Measurements from ENCODE around the gene ARL1.
"Not testable (repeated sequence)": the region's sequence is repeated elsewhere in the genome, so short reads cannot be mapped to it uniquely, and the experiment has no call there.

ARL1 gene

DNA sequence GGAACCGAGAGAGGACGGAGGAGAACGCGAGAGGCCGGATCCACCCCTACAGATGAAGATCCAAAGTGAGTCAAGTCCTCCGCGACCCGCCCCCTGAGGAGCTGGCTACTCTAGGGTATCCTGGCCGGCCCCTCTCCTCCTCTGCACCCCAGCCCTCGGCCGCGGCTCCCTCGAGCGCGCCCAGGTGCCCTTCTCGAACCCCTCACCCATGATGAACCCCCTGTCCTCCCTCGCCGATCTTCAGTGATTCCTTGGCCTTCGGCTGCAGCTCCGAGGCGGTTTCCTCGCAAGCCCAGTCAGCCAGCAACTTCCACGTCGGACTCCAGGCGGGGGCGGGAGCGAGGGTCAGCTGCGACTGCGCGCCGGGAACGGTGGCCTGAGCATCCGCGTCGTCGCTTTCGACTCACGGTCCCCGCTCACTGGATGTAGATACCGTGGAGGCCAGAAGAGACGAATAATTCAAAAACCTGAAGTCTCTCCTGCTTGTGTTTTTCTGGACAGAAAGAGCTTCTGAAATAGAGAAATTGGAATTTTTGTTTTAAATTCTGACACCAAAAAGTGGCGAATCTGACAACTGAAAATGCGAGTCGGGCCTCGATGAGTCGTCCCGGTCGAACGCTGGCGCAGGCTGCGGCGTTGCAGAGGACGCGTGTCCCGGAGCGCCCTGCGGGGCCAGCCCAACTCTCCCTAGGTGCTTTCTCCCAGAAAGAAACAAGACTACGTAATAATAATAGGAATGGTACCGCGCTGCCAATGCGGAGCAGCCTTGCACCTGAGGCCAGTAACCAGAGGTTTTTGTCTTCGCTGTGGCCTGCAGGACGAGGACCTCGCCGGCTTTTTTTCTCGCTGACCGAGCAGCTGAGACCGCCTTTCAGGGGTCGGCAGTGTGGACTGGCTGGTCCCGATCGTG, at the start of gene ARL1:
Gene ARL1, minus strand, starts transcription at position 337 of the 910 bp plus-strand sequence. Its CDS starts 127 bp downstream, at position 210.
- peak; percentile 89 for DNase-seq

DNA sequence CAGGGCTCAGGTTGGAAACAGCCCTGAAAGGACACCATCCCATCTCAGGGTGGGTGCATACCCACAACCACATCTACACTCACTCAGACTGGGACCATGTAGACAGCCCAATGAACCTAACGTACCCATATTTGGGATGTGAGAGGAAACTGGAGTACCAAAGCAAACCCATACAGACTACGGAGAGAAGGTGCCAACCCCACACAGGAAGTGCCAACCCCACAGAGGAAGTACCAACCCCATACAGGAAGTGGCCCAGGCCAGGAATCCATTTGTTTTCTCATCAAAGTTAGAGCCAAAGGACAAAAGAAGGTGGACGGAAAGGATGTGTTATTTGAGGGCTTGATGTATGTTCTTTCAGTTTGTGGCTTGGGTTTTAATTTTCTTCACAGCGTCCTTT, 48.1 kb upstream of the ARL1 start:
- peak; percentile 18 for DNase-seq

GRCh38 chr12:101441461-101442224, 34.1 kb upstream of the ARL1 start:
- no peak for DNase-seq

DNA sequence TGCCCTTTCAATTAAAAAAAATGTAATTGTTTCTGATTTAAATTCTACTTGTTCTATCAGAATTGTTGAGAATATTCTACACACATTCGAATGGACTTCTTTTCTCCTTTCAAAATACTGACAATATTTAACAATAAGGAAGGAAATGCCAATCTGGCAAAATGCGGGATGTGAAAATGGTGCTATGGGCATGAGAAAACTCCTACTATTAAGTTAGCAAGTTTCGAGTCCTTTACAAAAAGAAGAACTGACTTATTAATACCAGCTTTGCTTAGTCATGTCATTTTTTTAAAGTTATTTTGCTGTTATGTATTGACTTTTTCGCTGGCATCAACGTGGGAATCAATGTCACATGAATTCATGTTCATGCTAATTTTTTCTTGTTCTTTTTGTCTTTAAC, 31.7 kb upstream of the ARL1 start:
- DNase-seq: no peak

DNA sequence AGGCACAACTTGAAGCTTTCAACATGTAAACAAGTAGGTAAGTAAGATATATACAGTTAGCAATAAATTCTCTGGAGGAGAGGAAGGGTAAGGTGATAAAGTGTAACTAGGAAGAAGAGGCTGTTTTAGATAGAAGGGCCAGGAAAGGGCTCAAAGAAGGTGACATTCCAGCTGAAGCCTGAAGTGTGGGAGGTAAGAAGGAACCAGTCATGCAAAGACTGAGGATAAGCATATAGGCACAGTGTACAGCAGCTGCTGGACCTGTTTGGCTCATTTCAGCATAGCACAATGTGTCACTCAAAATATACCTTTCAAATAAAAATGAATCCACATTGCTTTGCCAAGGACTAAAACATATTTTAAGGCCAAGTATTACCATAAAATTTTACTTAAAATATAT, 28.6 kb upstream of the ARL1 start:
- no peak for DNase-seq

DNA sequence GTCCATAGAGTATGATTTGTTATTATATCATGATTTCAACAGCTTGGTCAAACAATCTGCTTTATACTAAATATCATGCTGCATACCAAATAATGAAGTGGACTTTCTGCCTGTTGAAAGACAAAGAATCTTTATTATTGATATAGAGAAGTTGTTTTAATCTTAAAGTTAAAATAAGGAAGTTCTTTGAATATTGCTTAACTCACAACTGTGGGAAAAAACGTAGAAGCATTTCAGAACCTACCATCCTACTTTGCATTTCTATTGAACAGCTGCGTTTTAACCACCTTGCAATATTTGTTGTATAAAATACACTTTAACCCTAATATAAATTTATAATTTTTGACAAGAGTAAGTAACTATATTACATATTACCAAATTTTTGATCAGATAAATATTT, 22.9 kb upstream of the ARL1 start:
- no peak for DNase-seq

- DNase-seq: no peak
Measured at GRCh38 chr12:101424620-101425019, 17.0 kb upstream of the ARL1 start.

DNA sequence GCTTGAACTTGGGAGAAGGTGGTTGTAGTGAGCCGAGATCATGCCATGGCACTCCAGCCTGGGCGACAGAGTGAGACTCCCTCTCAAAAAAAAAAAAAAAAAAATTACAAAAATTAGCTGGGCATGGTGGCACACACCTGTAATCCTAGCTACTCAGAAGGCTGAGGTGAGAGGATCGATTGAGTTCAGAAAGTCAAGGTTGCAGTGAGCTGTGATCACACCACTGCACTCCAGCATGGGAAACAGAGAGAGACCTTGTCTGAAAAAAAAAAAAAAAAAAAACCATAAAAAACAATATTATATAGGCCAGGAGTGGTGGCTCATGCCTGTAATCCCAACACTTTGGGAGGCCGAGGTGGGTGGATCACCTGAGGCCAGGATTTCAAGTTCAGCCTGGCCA, 14.5 kb upstream of the ARL1 start:
- DNase-seq: not testable (repeated sequence)

- no peak for DNase-seq
Measured at GRCh38 chr12:101415228-101415627, 7.7 kb upstream of the ARL1 start.

DNA sequence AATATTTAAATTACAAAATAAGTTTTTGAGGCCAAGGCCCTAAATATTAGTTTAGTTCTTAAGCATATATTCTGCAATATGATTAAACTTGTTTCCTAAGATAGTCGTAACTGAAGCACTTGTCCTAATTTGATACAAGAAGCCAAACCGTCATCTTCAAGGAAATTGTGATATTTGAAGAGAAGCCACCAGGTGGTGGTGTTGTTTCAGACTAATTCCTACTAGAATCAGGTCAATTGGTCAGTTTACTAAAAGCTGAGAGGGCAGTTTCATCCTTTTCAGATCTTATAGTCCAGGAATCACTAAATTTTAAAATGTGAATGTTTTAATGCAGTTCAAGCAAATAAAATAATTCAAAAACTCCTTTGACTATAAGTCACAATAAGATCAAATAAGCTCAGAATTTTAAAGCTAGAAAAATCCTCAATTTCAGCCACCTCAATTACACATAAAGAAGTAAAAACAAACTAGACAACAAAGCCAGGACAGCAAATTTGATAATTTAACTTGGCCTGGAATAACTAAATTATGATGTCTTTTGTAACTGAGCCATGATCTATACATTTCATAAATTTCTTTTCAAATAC, 7.1 kb upstream of the ARL1 start:
- DNase-seq: peak; percentile 6

DNA sequence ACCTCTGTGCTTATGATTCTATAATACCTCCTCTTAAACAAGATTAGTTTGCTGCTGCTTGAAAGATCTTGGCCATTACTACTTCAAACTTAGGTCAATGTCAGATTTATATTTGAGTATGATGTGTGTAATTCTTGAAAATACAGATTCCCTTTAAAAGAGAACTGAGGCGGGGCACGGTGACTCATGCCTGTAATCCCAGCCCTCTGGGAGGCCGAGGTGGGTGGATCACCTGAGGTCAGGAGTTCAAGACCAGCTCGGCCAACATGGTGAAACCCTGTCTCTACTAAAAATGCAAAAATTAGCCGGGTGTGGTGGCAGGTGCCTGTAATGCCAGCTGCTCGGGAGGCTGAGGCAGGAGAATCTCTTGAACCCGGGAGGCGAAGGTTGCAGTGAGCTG, 2.6 kb upstream of the ARL1 start:
- DNase-seq: not testable (repeated sequence)

GRCh38 chr12:101407049-101407435, 530 bp downstream of the ARL1 start:
- peak; percentile 49 for DNase-seq

- DNase-seq: not testable (repeated sequence)
Measured at GRCh38 chr12:101391181-101391580, 16.4 kb downstream of the ARL1 start.

- DNase-seq: no peak
Measured at GRCh38 chr12:101379149-101379548, 28.4 kb downstream of the ARL1 start.

DNA sequence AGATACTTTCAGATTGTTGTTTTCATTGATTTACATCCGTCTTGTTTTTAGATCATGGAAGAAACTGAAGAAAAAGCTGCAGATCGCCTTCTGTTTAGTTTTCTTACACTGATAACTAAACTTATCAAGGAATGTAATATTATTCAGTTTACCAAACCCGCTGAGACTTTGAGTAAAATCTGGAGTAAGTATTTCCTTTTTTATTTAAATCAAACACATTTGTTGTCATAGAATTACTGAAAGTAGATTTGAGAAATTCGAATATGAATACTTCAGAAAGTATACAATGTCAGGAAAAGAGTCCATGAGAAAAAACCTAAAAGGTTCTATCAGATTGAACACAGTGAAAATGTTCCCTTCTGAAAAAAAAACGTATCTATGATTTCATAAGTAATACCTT, 32.0 kb downstream of the ARL1 start:
- no peak for DNase-seq

- DNase-seq: no peak
Measured at GRCh38 chr12:101372431-101372830, 35.1 kb downstream of the ARL1 start.

- DNase-seq: no peak
Measured at GRCh38 chr12:101368016-101368415, 39.6 kb downstream of the ARL1 start.

DNA sequence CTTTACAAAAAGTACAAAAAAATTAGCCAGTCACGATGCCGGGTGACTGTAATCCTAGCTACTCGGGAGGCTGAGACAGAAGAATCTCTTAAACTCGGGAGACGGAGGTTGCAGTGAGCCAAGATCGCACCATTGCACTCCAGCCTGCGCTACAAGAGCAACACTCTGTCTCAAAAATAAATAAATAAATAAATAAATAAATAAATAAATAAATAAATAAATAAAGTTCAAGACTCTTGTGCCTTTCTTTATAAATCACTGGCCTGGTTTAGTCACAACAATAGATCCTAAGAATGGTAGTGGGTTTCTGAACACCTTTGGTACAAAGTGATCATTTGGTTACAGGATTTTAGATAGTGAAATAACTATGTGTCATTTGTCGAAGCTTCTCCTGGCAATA, 46.1 kb downstream of the ARL1 start:
- no peak for DNase-seq

DNA sequence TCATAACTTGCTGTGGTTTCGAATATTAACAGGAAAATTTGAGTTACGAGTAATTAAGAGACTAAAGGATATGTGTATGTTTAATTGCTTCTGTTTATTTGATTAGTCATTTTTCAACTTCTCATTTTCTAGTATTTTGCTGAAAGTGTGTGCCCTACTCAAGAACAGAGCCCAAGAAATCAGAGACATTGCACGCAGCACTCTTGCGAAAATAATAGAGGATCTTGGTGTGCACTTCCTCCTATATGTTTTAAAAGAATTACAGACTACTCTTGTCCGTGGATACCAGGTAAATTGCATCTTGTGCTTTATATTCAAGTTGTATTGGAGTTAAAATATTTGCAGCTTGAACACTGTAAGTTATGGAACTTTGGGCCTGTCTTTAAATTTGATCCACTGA, 50.8 kb downstream of the ARL1 start:
- no peak for DNase-seq

GRCh38 chr12:101351682-101352081, 55.9 kb downstream of the ARL1 start:
- DNase-seq: no peak

DNA sequence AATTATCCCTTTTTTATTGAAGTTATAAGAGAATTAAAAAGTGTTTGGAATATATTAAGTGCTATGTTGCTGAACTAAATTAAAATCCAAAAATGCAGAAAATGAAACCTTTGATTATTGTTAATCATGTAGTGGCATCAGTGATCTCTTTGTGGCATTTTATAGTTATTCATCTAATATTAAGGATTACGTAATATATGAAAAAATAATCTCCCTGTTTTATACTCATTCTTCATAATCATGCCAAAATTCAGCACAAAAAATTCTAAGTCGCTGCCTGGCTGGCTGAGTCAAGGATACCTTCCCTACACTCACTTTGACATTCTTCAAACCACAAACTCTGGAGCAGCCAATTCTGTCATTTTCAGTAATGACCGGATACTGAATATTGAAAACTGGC, 63.7 kb downstream of the ARL1 start:
- DNase-seq: no peak
